AG09309 (cell line): ENCODE results near the gene GRK4.
"Not testable (repeated sequence)": the region's sequence is repeated elsewhere in the genome, so short reads cannot be mapped to it uniquely, and the experiment has no call there.

Experiments used
- DNase-seq: peaks from one replicate; pipeline ENCODE4 v3.0.0-alpha.2; 2010; ENCODE audit warnings: low read depth
- H3K4me3 ChIP-seq: 2 replicates; pipeline ENCODE4 v1.5.1; 2011; ENCODE audit warnings: mild to moderate bottlenecking, low read depth, low read length, moderate library complexity; ENCODE audit not compliant: control insufficient read depth
- TF ChIP-seq, protein P1 (sequence below): IDR thresholded peaks from 2 replicates; pipeline ENCODE4 v1.5.1; 2011; ENCODE audit warnings: mild to moderate bottlenecking, low read depth, low read length, inconsistent platforms; ENCODE audit not compliant: insufficient read depth, control insufficient read depth; ENCODE audit errors: missing control alignments

Gene GRK4

DNA sequence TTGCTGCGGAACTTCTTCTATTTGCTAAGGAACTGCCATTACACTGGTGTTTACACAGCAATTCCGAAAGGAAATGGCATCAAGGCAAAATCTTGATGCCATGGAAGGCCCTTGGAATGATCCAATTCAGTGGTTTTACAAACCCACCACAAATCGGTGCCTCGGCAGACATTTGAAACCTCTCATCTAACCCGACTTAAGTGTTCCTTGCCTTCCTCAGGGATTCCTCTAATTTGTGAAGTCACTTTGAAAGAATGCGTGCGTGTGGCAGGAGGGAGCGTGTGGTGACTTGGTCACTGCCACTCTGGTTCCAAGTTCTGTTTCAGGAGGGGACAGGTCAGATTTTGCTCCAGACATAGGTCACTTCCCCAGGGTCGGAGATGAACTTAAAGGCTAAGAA lies 4.9 kb upstream of the GRK4 start:
- DNase-seq = no peak

DNA sequence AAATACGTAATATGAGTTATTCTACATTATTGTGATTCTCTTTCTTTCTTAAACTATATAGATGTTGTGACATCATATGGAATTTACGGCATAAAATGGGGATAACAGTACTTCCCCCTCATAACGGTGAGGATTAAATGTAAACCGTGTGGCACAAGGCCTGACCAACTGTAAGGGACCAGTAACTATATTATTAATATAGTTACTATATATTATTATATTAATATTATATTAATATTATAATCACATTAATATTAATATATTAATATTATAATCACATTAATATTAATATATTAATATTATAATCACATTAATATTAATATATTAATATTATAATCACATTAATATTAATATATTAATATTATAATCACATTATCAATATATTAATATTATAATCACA lies 2.9 kb upstream of the GRK4 start:
- DNase-seq, H3K4me3 ChIP-seq: not testable (repeated sequence)

More for the DNA sequence above, 4.9 kb upstream of the GRK4 start:
- no peak overlapping the region for H3K4me3 ChIP-seq
- TF ChIP-seq, protein P1, sequence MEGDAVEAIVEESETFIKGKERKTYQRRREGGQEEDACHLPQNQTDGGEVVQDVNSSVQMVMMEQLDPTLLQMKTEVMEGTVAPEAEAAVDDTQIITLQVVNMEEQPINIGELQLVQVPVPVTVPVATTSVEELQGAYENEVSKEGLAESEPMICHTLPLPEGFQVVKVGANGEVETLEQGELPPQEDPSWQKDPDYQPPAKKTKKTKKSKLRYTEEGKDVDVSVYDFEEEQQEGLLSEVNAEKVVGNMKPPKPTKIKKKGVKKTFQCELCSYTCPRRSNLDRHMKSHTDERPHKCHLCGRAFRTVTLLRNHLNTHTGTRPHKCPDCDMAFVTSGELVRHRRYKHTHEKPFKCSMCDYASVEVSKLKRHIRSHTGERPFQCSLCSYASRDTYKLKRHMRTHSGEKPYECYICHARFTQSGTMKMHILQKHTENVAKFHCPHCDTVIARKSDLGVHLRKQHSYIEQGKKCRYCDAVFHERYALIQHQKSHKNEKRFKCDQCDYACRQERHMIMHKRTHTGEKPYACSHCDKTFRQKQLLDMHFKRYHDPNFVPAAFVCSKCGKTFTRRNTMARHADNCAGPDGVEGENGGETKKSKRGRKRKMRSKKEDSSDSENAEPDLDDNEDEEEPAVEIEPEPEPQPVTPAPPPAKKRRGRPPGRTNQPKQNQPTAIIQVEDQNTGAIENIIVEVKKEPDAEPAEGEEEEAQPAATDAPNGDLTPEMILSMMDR = no peak

DNA sequence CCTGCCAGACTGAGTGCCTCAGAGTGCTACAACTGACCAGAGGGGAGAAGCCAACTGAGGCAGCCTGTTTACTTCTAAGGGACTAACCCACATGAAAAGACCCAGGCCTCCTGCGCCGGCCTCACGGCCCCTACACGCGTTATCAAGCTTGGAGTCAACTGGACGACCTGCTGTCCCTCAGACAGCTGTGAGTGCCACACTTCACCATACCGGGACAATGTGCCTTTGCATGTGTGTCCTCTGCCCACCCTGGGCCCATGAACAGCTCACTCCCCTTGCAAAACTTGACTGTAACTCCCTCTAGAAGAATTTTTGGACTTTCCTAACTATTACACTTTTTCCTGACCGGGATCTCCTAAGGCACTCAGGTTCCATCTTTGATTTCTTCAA lies 2.0 kb upstream of the GRK4 start:
- no peak for DNase-seq
- TF ChIP-seq, protein P1 = no peak
- H3K4me3 ChIP-seq = peak overlapping the region; percentile 82

DNA sequence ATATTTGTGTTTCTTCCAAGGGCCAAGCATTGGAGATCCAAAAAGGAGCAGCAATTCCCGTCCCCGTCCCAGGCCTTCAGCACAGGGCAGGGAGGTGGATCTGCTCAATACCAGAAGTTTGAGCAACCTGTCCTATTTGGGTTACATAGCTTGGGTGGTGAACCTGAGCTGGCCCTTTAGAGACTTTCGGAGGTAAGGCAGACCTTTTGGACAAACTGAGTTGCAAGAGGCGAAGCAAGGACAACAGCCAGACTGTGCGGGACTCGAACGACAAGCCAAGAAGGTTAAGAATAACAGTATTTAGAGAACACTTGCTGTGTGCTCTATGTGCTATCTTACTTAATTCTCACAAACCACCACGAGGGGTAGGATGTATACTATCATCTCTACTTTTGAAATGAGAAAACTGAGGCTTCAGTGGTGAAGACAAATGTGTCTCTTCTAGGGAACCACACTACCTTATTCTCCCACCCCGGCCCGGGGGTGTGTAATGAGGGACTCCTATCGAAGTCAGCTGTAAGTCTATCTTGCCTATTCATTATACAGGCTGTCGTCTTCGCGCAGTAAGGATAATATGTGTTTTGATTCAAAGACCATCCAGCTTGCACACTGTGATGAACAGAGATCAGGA lies 1.4 kb upstream of the GRK4 start:
- TF ChIP-seq, protein P1 = no peak
- no peak for DNase-seq
- H3K4me3 ChIP-seq = peak overlapping the region; percentile 82

DNA sequence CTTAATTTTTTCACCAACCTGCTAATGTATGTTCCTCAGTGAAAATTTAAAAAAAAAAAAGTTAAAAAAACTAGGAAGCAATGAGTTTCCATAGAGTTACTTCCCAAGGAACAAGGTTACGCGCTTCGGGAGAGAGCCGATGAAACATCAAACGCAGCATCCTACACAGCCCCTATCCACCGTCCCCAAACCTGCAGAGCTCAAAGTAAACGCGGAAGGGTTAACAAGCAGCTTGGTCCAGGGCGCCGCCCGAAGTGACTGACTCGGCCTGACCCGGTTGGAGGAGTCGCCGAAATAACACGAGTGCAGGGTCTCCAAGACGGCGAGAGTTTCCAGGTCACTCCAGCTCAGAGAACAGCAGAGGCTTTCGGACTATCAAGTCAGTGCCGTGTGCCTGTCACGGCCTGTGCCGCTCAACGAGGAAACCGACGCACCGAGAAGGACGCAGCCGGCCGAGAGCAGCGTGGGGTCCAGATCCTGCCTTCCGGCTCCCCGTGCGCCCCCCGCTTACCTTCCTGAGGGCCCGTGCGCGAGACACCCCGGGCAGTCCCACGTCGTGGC lies 677 bp upstream of the GRK4 start:
- TF ChIP-seq, protein P1 = no peak
- H3K4me3 ChIP-seq = peak overlapping the region; percentile 82
- DNase-seq = no peak

DNA sequence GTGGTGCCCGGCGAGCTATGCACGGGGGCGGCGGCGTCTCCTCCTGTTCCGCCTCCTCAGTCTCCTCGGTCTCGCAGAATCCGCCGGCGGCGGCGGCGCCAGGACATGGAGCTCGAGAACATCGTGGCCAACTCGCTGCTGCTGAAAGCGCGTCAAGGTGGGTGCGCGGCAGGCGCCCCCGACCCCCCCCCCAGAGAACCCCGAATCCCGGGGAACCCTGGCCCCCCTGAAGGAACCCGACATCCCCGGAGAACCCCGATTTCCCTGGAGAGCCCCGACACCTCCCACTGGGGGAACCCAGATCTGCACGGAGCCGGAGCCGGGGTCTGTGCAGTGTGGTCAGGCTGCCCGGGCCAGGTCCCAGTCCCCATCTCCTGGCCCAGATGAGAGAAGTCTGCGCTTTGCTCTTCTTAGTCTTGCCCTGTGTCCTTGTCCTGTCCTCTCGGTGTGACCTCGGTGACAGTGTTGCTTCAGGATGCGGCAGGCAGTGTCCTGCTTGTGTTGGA lies 648 bp downstream of the GRK4 start:
- DNase-seq = no peak
- TF ChIP-seq, protein P1 = no peak
- peak overlapping the region; percentile 95 for H3K4me3 ChIP-seq

DNA sequence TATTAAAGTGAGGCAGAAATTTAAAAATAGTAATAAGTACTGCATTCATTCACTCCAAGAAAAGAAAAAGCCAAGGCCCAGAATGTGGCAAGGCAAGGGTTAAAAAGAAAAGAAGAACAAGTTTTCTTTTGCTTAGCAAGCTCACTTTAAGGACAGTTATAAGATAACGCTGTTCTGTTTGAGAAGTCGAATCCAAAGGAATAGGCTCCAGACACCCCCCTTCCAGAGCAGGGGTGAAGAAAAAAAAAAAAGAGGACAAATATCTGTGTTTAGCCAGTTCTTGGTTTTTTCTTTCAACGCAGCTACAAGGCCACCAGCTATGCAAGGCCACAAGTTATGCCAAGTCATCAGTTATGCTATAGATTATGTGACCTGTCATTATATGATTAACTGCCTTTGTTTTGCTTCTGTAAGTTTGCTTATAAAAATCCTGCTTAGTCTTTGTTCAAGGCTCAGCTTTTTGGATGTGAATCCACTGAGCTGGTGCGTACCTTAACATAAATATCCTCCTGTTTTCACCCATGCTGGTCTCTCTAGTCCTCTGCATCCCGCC lies 1.4 kb downstream of the GRK4 start:
- TF ChIP-seq, protein P1 = no peak
- H3K4me3 ChIP-seq = peak overlapping the region; percentile 95; the same call in 1 of the 2 replicates

More for the DNA sequence above, 1.4 kb downstream of the GRK4 start:
- no peak for DNase-seq
